Mesendoderm (in vitro differentiated cells): ENCODE measurements around the gene COL5A2.

Experiments
- DNase-seq: peaks from one replicate; pipeline ENCODE4 v3.0.0; 2013
- H2AK5ac ChIP-seq: 2 replicates; pipeline ENCODE4 v1.6.1; 2013; ENCODE audit warnings: low read length, inconsistent platforms
- H2BK120ac ChIP-seq: 2 replicates; pipeline ENCODE4 v1.6.1; 2013; ENCODE audit warnings: low read depth, mild to moderate bottlenecking, low read length, moderate library complexity, mixed read lengths
- H2BK15ac ChIP-seq: replicated peaks from 2 replicates; pipeline ENCODE4 v1.6.1; 2013; ENCODE audit warnings: low read depth, mild to moderate bottlenecking, moderate library complexity
- H2BK5ac ChIP-seq: 2 replicates; pipeline ENCODE4 v1.6.1; 2013; ENCODE audit warnings: low read length, inconsistent platforms
- H3K18ac ChIP-seq: 2 replicates; pipeline ENCODE4 v1.6.1; 2013; ENCODE audit warnings: mild to moderate bottlenecking, low read length, mixed read lengths
- H3K23ac ChIP-seq: one replicate; pipeline ENCODE4 v1.6.1; 2013; ENCODE audit warnings: low read length
- H3K27ac ChIP-seq: 2 replicates; pipeline ENCODE4 v1.5.1; 2013; ENCODE audit warnings: low read depth, mild to moderate bottlenecking, inconsistent platforms, low read length, moderate library complexity
- H3K27me3 ChIP-seq: 2 replicates; pipeline ENCODE4 v1.6.1; 2013; ENCODE audit warnings: low read length, control low read depth, mild to moderate bottlenecking, inconsistent platforms; ENCODE audit not compliant: insufficient read depth, poor library complexity
- H3K36me3 ChIP-seq: 2 replicates; pipeline ENCODE4 v1.6.1; 2013; ENCODE audit warnings: low read length, inconsistent platforms; ENCODE audit not compliant: control insufficient read depth, insufficient read depth
- H3K4ac ChIP-seq: one replicate; pipeline ENCODE4 v1.6.1; 2013; ENCODE audit warnings: low read depth, mild to moderate bottlenecking, low read length, moderate library complexity
- H3K4me1 ChIP-seq: 2 replicates; pipeline ENCODE4 v1.6.1; 2013; ENCODE audit warnings: low read depth, low read length, inconsistent platforms; ENCODE audit not compliant: control insufficient read depth
- H3K4me2 ChIP-seq: 2 replicates; pipeline ENCODE4 v1.6.1; 2013; ENCODE audit warnings: low read length
- H3K4me3 ChIP-seq: 2 replicates; pipeline ENCODE4 v1.5.1; 2013; ENCODE audit warnings: mild to moderate bottlenecking, low read length
- H3K56ac ChIP-seq: one replicate; pipeline ENCODE4 v1.6.1; 2013; ENCODE audit warnings: low read length
- H3K79me1 ChIP-seq: 2 replicates; pipeline ENCODE4 v1.6.1; 2013; ENCODE audit warnings: low read length, inconsistent platforms
- H3K79me2 ChIP-seq: 2 replicates; pipeline ENCODE4 v1.6.1; 2013; ENCODE audit warnings: mild to moderate bottlenecking, low read length; ENCODE audit not compliant: control insufficient read depth, insufficient read depth
- H3K9ac ChIP-seq: 2 replicates; pipeline ENCODE4 v1.6.1; 2013; ENCODE audit warnings: low read length, inconsistent platforms
- H4K5ac ChIP-seq: one replicate; pipeline ENCODE4 v1.6.1; 2013; ENCODE audit warnings: low read length
- H4K8ac ChIP-seq: one replicate; pipeline ENCODE4 v1.6.1; 2013; ENCODE audit warnings: low read depth, mild to moderate bottlenecking, control low read depth, low read length, moderate library complexity
- WGBS: extraction: QIAGEN DNeasy Blood & Tissue Kit; methylation state at CpG from one replicate; pipeline ENCODE4 v1.1.7; 2013; ENCODE audit warnings: low lambda C conversion rate, missing lambda C conversion rate; ENCODE audit not compliant: insufficient coverage; ENCODE audit errors: extremely low coverage; 5-methylcytosine and 5-hydroxymethylcytosine counted together

The COL5A2 gene

DNA sequence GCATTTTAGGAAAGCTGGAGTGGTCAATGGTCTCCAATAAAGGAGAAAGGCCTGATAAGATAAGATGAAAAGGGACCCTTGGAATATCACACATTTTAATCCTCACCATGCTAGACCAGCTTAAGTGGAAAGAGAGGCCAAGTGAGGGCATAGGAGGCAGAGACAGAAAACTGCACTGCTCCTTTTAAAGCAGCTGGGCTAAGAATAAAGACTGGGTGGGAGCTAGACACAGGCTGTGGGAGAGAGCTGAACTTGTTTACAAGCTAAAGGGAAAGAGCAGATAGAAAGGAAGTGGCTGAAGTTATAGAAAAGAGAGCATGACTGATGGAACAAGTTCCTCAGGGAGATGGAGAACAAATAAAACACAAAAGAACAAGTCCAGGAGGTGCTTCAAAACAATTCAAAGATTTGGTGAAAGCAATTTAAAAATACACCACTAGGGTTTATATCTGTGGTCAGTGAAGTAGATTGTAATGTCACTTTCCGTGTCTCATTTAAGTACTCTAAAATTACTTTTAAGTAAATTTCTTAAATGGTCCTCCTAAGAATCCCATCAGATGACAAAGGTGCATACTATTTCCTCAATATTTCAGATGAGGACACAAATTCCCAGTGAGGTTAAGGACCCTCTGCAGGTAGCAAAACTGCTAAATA is 7.5 kb downstream of the COL5A2 start:
- H3K36me3 ChIP-seq: no peaks in the 10 kb centered on the region
- peaks cover 1% of the 10 kb centered on the region for H3K79me1 ChIP-seq
- H3K23ac ChIP-seq: no peak overlapping the region
- H3K4ac ChIP-seq: no peak overlapping the region
- H3K27me3 ChIP-seq: no peaks in the 10 kb centered on the region
- no peak overlapping the region for H4K8ac ChIP-seq
- H3K4me2 ChIP-seq: no peak overlapping the region
- no peak overlapping the region for H3K9ac ChIP-seq
- H2AK5ac ChIP-seq: no peak overlapping the region
- H3K27ac ChIP-seq: no peak overlapping the region
- peaks cover 58% of the 10 kb centered on the region for H3K79me2 ChIP-seq
- no peak overlapping the region for H4K5ac ChIP-seq
- DNase-seq: peak; percentile 62
- H3K4me1 ChIP-seq: peaks cover 5% of the 10 kb centered on the region
- no peak overlapping the region for H2BK120ac ChIP-seq
- no peak overlapping the region for H3K18ac ChIP-seq
- H3K56ac ChIP-seq: no peak overlapping the region
- H3K4me3 ChIP-seq: no peak overlapping the region
- WGBS: no CpG with 5 or more reads among the region's 1 CpG
- no peak overlapping the region for H2BK15ac ChIP-seq
- no peak overlapping the region for H2BK5ac ChIP-seq

DNA sequence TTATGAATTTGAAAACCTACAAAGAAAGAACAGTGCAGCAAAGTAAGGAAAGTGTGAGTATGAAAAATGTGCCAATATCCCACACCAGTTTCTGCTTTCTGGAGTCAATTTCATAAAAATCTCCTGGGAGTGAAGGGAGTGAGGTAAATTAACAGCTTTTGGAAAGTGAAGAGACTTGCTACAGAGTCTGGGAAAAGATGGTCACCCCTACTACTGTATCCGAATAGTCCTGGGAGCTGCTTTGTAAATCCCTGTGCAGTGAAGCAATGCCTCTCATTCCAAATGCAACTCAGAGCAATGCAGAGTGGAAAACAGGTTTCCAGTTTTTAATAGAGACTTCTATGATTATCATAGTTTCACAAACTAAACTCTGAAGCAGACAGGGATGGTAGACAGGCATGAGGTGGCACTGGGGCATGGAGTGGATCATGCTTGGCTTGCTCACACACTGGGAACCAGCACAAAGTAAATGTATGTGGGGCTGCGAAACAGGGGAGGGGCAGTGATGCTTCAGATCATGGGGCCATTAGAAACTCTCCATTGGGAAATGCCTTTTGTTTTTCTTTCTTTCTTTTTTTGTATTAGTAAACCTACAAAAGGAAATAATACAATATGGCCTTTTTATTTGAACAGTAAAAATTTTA is 10.6 kb downstream of the COL5A2 start:
- Histone ChIP-seq H2BK15ac (no peak overlapping the region), H3K4me2 (no peak overlapping the region), H3K23ac (no peak overlapping the region), H3K4me3 (no peak overlapping the region), H3K27me3 (no peaks in the 10 kb centered on the region), H3K36me3 (no peaks in the 10 kb centered on the region), H3K4ac (no peak overlapping the region), H3K9ac (no peak overlapping the region), H2BK120ac (no peak overlapping the region), H3K56ac (no peak overlapping the region), H4K8ac (no peak overlapping the region), H3K4me1 (peaks cover 6% of the 10 kb centered on the region), H3K18ac (no peak overlapping the region), H2AK5ac (no peak overlapping the region), H3K79me2 (peaks cover 56% of the 10 kb centered on the region), H3K27ac (no peak overlapping the region), H4K5ac (no peak overlapping the region), H2BK5ac (no peak overlapping the region), H3K79me1 (peaks cover 1% of the 10 kb centered on the region)
- no peak for DNase-seq
- no CpG with 5 or more reads among the region's 2 CpGs for WGBS

DNA sequence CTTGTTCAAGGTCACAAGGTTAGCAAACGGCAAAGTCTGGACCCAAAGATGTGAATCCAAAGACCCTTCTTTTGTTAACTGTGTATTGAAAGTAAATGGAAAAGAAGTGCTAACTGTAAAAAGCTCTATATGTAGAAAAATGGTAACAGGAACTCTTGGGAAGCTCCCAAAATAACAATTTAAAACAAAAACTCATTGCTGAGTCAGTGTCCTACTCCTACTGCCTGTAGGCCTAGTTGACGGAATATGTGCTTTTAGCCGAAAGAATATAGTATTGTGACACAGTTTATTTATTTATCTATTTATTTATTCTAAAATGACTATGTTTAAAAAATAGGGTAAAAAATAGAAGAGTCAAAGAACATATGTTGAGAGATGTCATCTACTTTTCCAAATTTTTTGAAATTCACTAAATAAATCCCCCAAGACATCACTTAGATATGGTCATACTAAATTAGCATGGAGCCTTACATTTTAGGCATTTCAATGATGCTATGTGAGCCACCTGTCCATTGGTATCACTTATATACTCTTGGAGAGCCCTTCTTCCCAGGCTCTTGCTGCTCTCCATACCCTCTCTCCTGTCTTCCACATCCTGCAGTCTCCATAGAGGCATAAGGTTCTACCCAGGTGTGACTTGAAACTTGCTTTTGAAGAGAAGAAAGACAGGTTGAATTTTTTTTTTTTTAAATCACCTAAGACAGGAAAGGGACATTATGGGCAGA is 13.7 kb downstream of the COL5A2 start:
- no peak overlapping the region for H3K4me3 ChIP-seq
- H4K5ac ChIP-seq: no peak overlapping the region
- peaks cover 1% of the 10 kb centered on the region for H3K79me1 ChIP-seq
- no peak overlapping the region for H4K8ac ChIP-seq
- no peak overlapping the region for H2BK5ac ChIP-seq
- H3K36me3 ChIP-seq: no peaks in the 10 kb centered on the region
- no CpG with 5 or more reads among the region's 3 CpGs for WGBS
- H3K9ac ChIP-seq: no peak overlapping the region
- no peak overlapping the region for H3K23ac ChIP-seq
- no peak overlapping the region for H2AK5ac ChIP-seq
- no peak overlapping the region for H3K4me2 ChIP-seq
- DNase-seq: no peak
- H3K27ac ChIP-seq: no peak overlapping the region
- H3K56ac ChIP-seq: no peak overlapping the region
- no peak overlapping the region for H2BK15ac ChIP-seq
- no peak overlapping the region for H3K4ac ChIP-seq
- H3K79me2 ChIP-seq: peaks cover 52% of the 10 kb centered on the region
- H3K27me3 ChIP-seq: no peaks in the 10 kb centered on the region
- H3K4me1 ChIP-seq: peaks cover 4% of the 10 kb centered on the region
- H3K18ac ChIP-seq: no peak overlapping the region
- no peak overlapping the region for H2BK120ac ChIP-seq

DNA sequence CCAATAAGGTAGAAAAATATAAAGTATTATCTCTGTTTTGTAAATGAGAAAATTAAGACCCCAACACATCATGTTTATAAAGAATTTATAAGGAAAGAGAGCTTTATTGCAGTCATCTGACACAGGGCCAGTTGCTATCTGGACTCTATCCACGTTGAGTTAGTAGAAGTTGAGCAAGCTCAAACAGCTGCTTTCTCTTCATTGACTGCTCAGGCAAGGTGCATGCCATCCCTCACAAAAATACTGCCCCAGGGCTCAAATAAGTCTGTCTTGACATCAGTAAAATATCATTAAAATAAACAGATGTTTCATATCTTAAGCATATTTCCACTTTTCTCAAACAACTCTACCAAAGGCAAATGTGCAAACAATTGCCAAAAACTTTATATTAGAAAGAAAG is 14.8 kb downstream of the COL5A2 start:
- Histone ChIP-seq H3K36me3 (no peaks in the 10 kb centered on the region), H3K4me1 (peaks cover 1% of the 10 kb centered on the region), H3K4me3 (no peak overlapping the region), H3K27ac (no peak overlapping the region), H3K56ac (no peak overlapping the region), H3K79me2 (peaks cover 48% of the 10 kb centered on the region), H3K27me3 (no peaks in the 10 kb centered on the region), H3K4ac (no peak overlapping the region), H3K18ac (no peak overlapping the region), H3K9ac (no peak overlapping the region), H2BK120ac (no peak overlapping the region), H2BK15ac (no peak overlapping the region), H2BK5ac (no peak overlapping the region), H4K8ac (no peak overlapping the region), H3K23ac (no peak overlapping the region), H2AK5ac (no peak overlapping the region), H3K79me1 (peaks cover 1% of the 10 kb centered on the region), H4K5ac (no peak overlapping the region), H3K4me2 (no peak overlapping the region)
- DNase-seq: no peak
- no CpG with 5 or more reads among the region's 1 CpG for WGBS

DNA sequence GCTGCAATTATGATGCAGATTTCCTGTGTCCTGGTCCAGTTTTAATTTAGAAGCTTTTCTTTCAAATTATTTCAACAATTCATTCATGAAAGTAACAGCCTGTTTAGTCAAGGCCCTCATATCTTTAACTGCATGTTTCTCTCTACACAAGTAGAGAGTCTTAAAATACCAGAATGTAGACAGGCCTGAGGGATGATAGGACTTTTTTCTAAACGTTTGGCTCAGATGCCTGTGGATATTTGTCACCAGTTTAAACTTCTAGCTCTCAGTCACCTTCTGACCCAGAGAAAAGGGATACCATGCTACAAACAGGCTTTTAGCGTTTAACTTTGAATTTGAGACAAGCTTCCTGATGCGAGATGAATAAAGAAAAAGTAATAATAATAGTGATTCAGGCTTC is 15.7 kb downstream of the COL5A2 start:
- Histone ChIP-seq H4K8ac (no peak overlapping the region), H3K4me3 (no peak overlapping the region), H3K27ac (no peak overlapping the region), H3K79me1 (no peaks in the 10 kb centered on the region), H3K4me2 (no peak overlapping the region), H2BK15ac (no peak overlapping the region), H2AK5ac (no peak overlapping the region), H3K27me3 (no peaks in the 10 kb centered on the region), H4K5ac (no peak overlapping the region), H3K9ac (no peak overlapping the region), H3K56ac (no peak overlapping the region), H2BK120ac (no peak overlapping the region), H3K18ac (no peak overlapping the region), H3K36me3 (no peaks in the 10 kb centered on the region), H2BK5ac (no peak overlapping the region), H3K23ac (no peak overlapping the region), H3K4me1 (peaks cover 1% of the 10 kb centered on the region), H3K4ac (no peak overlapping the region), H3K79me2 (peaks cover 46% of the 10 kb centered on the region)
- DNase-seq: peak; percentile 44
- WGBS: no CpG with 5 or more reads among the region's 3 CpGs
